Tibial nerve (tissue), 4 donors: ENCODE data around the gene PDPN.

ENCODE experiments used
- CTCF ChIP-seq, 5 experiments: fragments of 200-600 bp in 3 of 5; fragments of 450-650 bp in 2 of 5; sonication (generic) in 3 of 5; IDR thresholded peaks; one replicate each; pipeline ENCODE4 v1.5.1; 2016 to 2019; ENCODE audit warnings: antibody characterized with exemption in 5 of 5, mild to moderate bottlenecking in 3 of 5, moderate library complexity in 2 of 5
- EP300 ChIP-seq, 2 donors: sonication (generic); formaldehyde crosslinking; IDR thresholded peaks; one replicate each; pipeline ENCODE4 v1.6.1; 2017; ENCODE audit warnings: antibody characterized with exemption in 2 of 2, mild to moderate bottlenecking in 1 of 2
- POLR2A ChIP-seq, 2 donors: fragments of 450-650 bp; IDR thresholded peaks; one replicate each; pipeline ENCODE4 v1.6.1; 2017; ENCODE audit warnings: antibody characterized with exemption in 2 of 2, mild to moderate bottlenecking in 2 of 2, moderate library complexity in 2 of 2

- TF ChIP-seq CTCF (IDR thresholded peaks at IDR 0.05) (no peak), POLR2A (IDR thresholded peaks at IDR 0.05) (no peak), EP300 (IDR thresholded peaks at IDR 0.05) (no peak)
Observed at GRCh38 chr1:13581446-13581845, 2.2 kb upstream of the PDPN start.
